NT2/D1 (cell line): ENCODE data around the gene L2HGDH.

ENCODE experiments used
- SUZ12 ChIP-seq: IDR thresholded peaks from 2 replicates; pipeline ENCODE4 v1.6.1; 2011; ENCODE audit not compliant: insufficient read length, insufficient read depth; ENCODE audit errors: extremely low read depth
- YY1 ChIP-seq: IDR thresholded peaks from 2 replicates; pipeline ENCODE4 v1.6.1; 2011; ENCODE audit not compliant: insufficient read length, insufficient read depth
- ZNF274 ChIP-seq: IDR thresholded peaks from 2 replicates; pipeline ENCODE4 v1.6.1; 2011; ENCODE audit warnings: mild to moderate bottlenecking, low read depth, low read length

GRCh38 chr14:50333014-50333509 lies 21.0 kb upstream of the L2HGDH start:
- TF ChIP-seq YY1 = no peak
- no peak for TF ChIP-seq ZNF274
- TF ChIP-seq SUZ12 = no peak
